Measurements from ENCODE around the gene GCSH. TPM values are rescaled to one million over a fixed set of nuclear protein-coding genes. Genes with fewer than 3 reads are reported as not detected.

The GCSH gene
- polyA plus RNA-seq, 2 of the 4 experiments (the other 2 are of a cell fraction): 73.5 to 76.4 TPM

DNA sequence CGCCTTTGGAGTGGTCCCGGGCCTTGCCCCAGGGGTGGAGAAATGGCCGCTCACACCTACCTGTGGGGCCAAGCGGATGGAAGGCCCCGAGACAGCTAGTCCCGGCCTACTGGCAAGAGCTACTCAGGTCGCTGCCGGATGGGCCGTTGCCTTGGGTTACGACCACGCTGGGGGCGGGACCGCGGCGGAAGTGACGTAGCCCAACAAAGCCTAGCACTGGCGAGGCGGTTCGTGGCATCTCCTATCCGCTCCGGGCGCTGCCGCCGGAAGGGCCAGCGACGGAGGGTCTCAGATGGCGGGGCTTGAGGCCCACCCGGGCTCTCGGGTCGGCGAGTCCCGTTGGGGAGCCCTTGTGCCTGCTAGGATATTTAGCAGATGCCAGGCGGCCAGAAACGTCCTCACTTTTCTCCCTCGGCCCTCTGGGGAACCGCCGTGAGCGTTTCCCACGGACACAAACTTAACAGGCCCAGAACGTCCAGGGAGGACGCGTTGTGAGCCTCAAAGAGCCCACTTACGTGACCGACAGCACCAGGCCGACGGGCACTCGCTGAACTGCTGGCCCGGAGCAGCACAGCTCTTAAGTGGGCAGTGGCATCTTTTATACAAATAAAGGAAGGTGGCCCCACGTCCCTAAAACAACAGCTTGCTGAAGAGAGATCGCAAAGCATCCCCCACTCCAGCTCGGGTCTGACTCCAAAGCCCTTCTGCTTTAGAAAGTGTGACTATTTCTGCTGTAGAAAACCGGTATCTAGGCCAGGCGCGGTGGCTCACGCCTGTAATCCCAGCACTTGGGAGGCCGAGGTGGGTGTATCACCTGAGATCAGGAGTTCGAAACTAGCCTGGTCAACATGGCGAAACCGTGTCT is 18.9 kb downstream of the GCSH start, which contains the start of gene C16orf46 (continued):
- TF ChIP-seq REST (IDR thresholded peaks at IDR 0.05) (no peak), FOXS1 (CRISPR knock-in tag; IDR thresholded peaks at IDR 0.05) (no peak), CBX2 (IDR thresholded peaks at IDR 0.05; ENCODE audit: borderline replicate concordance, low read depth) (no peak), ELK1 (IDR thresholded peaks at IDR 0.05; ENCODE audit: low read depth, low read length) (no peak), PHF8 (IDR thresholded peaks at IDR 0.05; ENCODE audit: borderline replicate concordance, low read depth) (peak; percentile 87), RCOR1 (IDR thresholded peaks at IDR 0.05; ENCODE audit: low read depth, low read length) (no peak), TFCP2L1 (CRISPR knock-in tag; IDR thresholded peaks at IDR 0.05) (no peak), HEYL (CRISPR knock-in tag; IDR thresholded peaks at IDR 0.05) (no peak), MAFK (IDR thresholded peaks at IDR 0.05; ENCODE audit: partially characterized antibody) (no peak), KDM5A (IDR thresholded peaks at IDR 0.05) (peak; percentile 27; the same call in 1 of the 2 replicates), POLR2AphosphoS2 (conservative IDR thresholded peaks at IDR 0.05; ENCODE audit: low read length) (no peak), POLR2A (IDR thresholded peaks at IDR 0.05; ENCODE audit: low read length) (peak; percentile 80), ZSCAN20 (CRISPR knock-in tag; IDR thresholded peaks at IDR 0.05) (no peak), GATA3 (IDR thresholded peaks at IDR 0.05; ENCODE audit: borderline replicate concordance) (0 out of 2 replicates have a peak, but pooled peaks have one; percentile 18), MAZ (IDR thresholded peaks at IDR 0.05; ENCODE audit: borderline replicate concordance, low read depth, low read length) (no peak), NPAS2 (CRISPR knock-in tag; IDR thresholded peaks at IDR 0.05; ENCODE audit: borderline replicate concordance) (no peak)

DNA sequence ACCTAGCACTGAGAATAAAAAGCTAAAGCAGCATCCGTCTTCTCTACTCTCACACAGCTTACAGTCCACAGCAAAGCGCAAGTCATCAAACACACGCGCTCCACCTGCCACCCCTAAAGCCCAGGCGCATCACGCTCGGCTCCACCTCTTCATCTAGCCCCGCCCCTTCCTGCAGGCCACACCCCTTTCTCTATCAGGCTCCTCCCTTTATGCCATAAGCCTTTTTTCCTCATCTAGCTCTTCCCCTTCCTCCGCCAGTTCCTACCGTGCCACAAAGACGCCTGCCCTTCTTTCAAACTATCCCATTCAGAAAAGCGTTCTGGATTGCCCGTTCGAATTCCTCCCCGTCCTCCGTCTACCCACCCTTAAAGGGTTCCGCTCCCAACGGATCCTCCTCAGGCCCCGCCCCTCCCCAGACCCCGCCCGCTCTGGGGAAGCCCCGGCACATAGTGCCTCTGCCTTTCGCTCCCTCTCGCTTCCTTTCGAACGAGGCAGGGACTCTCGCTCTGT is 19.6 kb downstream of the GCSH start:
- Histone ChIP-seq H3K4me1 (peaks cover 5% of the 10 kb centered on the region; the same call in 1 of the 3 replicates), H3K4me2 (peak overlapping the region; percentile 79), H3K4me3 (peak overlapping the region; percentile 61), H3K9me3 (no peaks in the 10 kb centered on the region), H3K27ac (peak overlapping the region; percentile 79 to 90)
- ChIA-PET CTCF (interaction anchor here (0.5 to 3.2 kb wide), 6 partner anchors 10 to 131 kb away, joined by 3 to 8 read pairs (median 3); partner anchors contain the start of gene ATMIN), POLR2A (interaction anchor here (0.6 to 2.3 kb wide), 14 partner anchors 10 to 238 kb away, joined by 3 to 16 read pairs (median 4); partner anchors contain the start of genes CENPN, CMC2 and GAN)
- peak; percentile 61 for FAIRE-seq
- TF ChIP-seq BHLHE40 (IDR thresholded peaks at IDR 0.05; ENCODE audit: low read depth, low read length) (no peak), PHF8 (IDR thresholded peaks at IDR 0.05; ENCODE audit: borderline replicate concordance, low read depth) (peak; percentile 50; the same call in 1 of the 2 replicates), TFCP2L1 (CRISPR knock-in tag; IDR thresholded peaks at IDR 0.05) (no peak), NFE2L2 (conservative IDR thresholded peaks at IDR 0.05; ENCODE audit: low read length) (no peak), MYC (IDR thresholded peaks at IDR 0.05; ENCODE audit: borderline replicate concordance, low read length) (0 out of 2 replicates have a peak, but pooled peaks have one; percentile 21), JUNB (IDR thresholded peaks at IDR 0.05) (no peak), MAZ (IDR thresholded peaks at IDR 0.05; ENCODE audit: borderline replicate concordance, low read depth, low read length) (no peak), HDAC2 (IDR thresholded peaks at IDR 0.05) (no peak)
- TF ChIP-seq, protein P1, sequence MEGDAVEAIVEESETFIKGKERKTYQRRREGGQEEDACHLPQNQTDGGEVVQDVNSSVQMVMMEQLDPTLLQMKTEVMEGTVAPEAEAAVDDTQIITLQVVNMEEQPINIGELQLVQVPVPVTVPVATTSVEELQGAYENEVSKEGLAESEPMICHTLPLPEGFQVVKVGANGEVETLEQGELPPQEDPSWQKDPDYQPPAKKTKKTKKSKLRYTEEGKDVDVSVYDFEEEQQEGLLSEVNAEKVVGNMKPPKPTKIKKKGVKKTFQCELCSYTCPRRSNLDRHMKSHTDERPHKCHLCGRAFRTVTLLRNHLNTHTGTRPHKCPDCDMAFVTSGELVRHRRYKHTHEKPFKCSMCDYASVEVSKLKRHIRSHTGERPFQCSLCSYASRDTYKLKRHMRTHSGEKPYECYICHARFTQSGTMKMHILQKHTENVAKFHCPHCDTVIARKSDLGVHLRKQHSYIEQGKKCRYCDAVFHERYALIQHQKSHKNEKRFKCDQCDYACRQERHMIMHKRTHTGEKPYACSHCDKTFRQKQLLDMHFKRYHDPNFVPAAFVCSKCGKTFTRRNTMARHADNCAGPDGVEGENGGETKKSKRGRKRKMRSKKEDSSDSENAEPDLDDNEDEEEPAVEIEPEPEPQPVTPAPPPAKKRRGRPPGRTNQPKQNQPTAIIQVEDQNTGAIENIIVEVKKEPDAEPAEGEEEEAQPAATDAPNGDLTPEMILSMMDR (IDR thresholded peaks at IDR 0.05): no peak
- TF ChIP-seq, protein P2, sequence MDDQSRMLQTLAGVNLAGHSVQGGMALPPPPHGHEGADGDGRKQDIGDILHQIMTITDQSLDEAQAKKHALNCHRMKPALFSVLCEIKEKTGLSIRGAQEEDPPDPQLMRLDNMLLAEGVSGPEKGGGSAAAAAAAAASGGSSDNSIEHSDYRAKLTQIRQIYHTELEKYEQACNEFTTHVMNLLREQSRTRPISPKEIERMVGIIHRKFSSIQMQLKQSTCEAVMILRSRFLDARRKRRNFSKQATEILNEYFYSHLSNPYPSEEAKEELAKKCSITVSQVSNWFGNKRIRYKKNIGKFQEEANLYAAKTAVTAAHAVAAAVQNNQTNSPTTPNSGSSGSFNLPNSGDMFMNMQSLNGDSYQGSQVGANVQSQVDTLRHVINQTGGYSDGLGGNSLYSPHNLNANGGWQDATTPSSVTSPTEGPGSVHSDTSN (IDR thresholded peaks at IDR 0.05): no peak
- peak; percentile 92 to 93 for ATAC-seq
- peak; percentile 83 to 87 for DNase-seq (ENCODE audit: low read depth in 1 of 2, low spot score in 1 of 2)
- WGBS (ENCODE audit: missing lambda C conversion rate): under 1% methylated on average over 18 of the region's 27 CpGs
